Duodenal mucosa (tissue), 2 donors: Measurements from ENCODE around the gene AMZ1.
"Not testable (repeated sequence)": the region's sequence is repeated elsewhere in the genome, so short reads cannot be mapped to it uniquely, and the experiment has no call there.

Experiments used
- H3K27ac ChIP-seq: one replicate; pipeline ENCODE4 v1.7.0; 2013; ENCODE audit warnings: low read depth, low read length
- H3K27me3 ChIP-seq, 2 donors: one replicate each; pipeline ENCODE4 v1.7.0; 2013; ENCODE audit warnings: low read length in 2 of 2, control low read depth in 1 of 2; ENCODE audit not compliant: insufficient read depth in 2 of 2, control insufficient read depth in 1 of 2
- H3K36me3 ChIP-seq, 2 donors: one replicate each; pipeline ENCODE4 v1.7.0; 2013; ENCODE audit warnings: low read length in 2 of 2, control low read depth in 1 of 2; ENCODE audit not compliant: insufficient read depth in 2 of 2, control insufficient read depth in 1 of 2
- H3K4me1 ChIP-seq, 2 donors: one replicate each; pipeline ENCODE4 v1.7.0; 2013; ENCODE audit warnings: low read length in 2 of 2, control low read depth in 1 of 2; ENCODE audit not compliant: insufficient read depth in 2 of 2, control insufficient read depth in 1 of 2
- H3K4me3 ChIP-seq, 2 donors: one replicate each; pipeline ENCODE4 v1.7.0; 2013; ENCODE audit warnings: low read length in 2 of 2, low read depth in 1 of 2
- H3K9ac ChIP-seq, 2 donors: one replicate each; pipeline ENCODE4 v1.7.0; 2013; ENCODE audit warnings: low read length in 2 of 2, low read depth in 1 of 2
- H3K9me3 ChIP-seq, 2 donors: one replicate each; pipeline ENCODE4 v1.7.0; 2013; ENCODE audit warnings: low read length in 2 of 2, control low read depth in 1 of 2; ENCODE audit not compliant: control insufficient read depth in 1 of 2

AMZ1 gene

DNA sequence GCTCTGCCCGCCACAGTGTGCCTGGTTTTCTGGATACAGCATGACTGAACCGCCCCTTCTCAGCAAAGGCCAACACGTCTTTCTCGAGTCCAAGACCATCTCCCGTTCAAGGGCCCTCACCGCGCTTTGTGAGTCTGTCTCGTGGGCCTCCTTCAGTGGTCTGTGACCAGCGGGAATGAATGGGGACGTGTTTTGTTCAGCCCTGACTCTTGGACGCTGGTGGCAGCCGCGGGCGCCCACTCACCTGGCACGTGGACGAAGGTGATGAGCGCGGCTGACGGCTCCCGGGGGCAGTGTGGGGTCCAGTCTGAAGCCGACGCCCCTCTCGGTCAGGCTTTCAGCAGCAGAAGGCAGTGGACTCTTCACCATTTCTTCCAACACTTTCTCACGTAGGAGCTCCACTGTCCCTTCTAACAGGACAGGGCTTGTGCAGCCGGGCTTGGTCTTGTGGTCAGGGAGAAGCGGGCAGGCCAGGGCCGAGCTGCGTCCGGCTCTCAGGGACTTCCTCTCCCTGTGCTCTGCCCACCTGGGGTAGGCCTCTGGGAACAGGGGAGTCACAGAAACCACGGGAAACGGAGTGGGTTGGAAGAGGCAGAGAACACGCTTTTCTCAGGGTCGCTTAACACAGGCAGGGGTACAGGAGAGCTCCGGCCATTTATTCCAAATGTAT, 30.4 kb downstream of the AMZ1 start:
- no peaks in the 10 kb centered on the region for H3K27me3 ChIP-seq
- no peaks in the 10 kb centered on the region for H3K9me3 ChIP-seq
- H3K9ac ChIP-seq = peak overlapping the region in 1 of 2 donors; percentile 45
- H3K4me1 ChIP-seq = peaks cover 20 to 24% of the 10 kb centered on the region in 2 donors
- H3K4me3 ChIP-seq = no peak overlapping the region
- peaks cover 0 to 3% of the 10 kb centered on the region in 2 donors for H3K36me3 ChIP-seq
- no peak overlapping the region for H3K27ac ChIP-seq

DNA sequence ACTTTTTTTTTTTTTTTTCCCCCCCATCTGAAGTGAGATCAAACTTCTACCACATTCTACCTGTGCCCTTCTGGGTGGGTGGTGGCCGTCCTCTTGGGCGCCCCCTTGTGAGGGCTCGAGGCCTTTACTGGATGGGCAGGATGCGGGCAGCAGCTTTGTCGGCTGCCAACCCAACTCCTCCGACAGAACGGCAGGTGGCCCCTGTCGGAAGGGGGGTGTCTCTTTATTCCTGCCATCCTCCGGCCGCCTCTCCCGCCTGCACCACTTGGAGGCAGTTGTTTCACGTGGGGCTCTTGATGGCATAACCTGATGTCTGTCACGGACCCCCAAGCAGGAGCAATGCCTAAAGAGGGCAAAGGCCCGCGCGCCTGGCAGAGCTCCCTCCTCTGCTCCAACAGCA, 31.0 kb downstream of the AMZ1 start:
- Histone ChIP-seq H3K27ac (no peak overlapping the region), H3K9ac (no peak overlapping the region), H3K36me3 (peaks cover 0 to 3% of the 10 kb centered on the region in 2 donors), H3K4me1 (peaks cover 20 to 24% of the 10 kb centered on the region in 2 donors), H3K27me3 (no peaks in the 10 kb centered on the region), H3K9me3 (no peaks in the 10 kb centered on the region), H3K4me3 (no peak overlapping the region)

DNA sequence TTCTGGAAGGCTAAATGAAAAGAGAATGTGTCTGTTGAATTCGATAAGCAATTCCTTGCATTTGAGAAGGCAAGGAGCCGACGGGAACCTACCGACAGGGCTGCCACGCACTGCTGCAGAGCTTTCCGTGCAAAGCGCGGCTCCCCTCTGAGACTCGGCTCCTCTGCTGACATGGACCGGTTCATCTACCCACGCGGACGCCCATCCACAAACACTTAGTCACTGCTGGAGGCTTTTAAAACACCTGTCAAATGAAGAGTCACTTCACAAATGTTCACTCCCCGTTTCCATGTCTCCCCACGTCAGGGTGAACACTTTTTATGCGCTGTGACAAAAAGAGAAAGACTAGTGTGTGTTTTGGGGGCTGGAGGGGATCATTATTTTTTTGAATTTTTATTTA, 32.0 kb downstream of the AMZ1 start:
- Histone ChIP-seq H3K36me3 (peaks cover 0 to 3% of the 10 kb centered on the region in 2 donors), H3K9me3 (no peaks in the 10 kb centered on the region), H3K9ac (no peak overlapping the region), H3K4me1 (peaks cover 20 to 24% of the 10 kb centered on the region in 2 donors), H3K27me3 (no peaks in the 10 kb centered on the region), H3K4me3 (no peak overlapping the region), H3K27ac (no peak overlapping the region)

DNA sequence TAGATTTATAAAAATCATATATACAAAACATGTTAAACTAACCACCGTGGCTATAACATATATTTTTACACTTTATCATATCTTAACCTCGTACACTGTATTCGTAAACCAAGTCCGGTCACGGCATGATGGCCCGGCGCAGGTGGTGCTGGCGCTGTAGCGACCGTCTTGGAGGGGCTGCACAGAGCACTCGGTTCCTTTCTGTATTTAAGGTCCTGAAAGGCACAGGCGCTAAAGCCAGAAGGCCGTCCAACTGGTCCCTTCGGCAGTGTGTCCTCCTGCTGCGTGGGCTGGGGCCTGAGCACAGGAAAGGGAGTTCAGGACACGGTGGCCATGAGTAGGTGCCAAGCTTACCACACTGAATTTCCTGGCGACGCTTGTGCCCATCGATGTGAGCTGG, 33.8 kb downstream of the AMZ1 start:
- no peak overlapping the region for H3K9ac ChIP-seq

DNA sequence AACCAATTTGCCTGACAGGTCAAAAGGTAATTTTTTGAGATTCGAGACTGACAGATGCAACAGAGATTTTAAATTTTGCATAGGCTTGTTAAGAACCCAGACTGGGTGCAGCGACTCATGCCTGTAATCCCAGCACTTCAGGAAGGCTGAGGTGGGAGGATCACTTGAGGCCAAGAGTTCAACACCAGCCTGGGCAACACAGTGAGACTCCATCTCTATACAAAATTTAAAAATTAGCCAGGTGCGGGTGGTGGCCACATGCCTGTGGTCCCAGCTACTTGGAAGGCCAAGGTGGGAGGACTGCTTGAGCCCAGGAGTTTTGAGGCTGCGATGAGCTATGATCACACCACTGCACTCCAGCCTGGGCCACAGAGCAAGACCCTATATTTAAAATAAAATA, 34.6 kb downstream of the AMZ1 start:
- H3K9ac ChIP-seq = no peak overlapping the region
- no peak overlapping the region for H3K27ac ChIP-seq
- peaks cover 3 to 10% of the 10 kb centered on the region in 2 donors for H3K4me1 ChIP-seq
- H3K36me3 ChIP-seq = peaks cover 0 to 14% of the 10 kb centered on the region in 2 donors
- no peak overlapping the region for H3K4me3 ChIP-seq
- H3K9me3 ChIP-seq = no peaks in the 10 kb centered on the region
- H3K27me3 ChIP-seq = no peaks in the 10 kb centered on the region

More for the DNA sequence above, 33.8 kb downstream of the AMZ1 start:
- no peak overlapping the region for H3K27ac ChIP-seq
- peaks cover 0 to 14% of the 10 kb centered on the region in 2 donors for H3K36me3 ChIP-seq
- no peak overlapping the region for H3K4me3 ChIP-seq
- peaks cover 11 to 18% of the 10 kb centered on the region in 2 donors for H3K4me1 ChIP-seq
- no peaks in the 10 kb centered on the region for H3K9me3 ChIP-seq
- no peaks in the 10 kb centered on the region for H3K27me3 ChIP-seq

DNA sequence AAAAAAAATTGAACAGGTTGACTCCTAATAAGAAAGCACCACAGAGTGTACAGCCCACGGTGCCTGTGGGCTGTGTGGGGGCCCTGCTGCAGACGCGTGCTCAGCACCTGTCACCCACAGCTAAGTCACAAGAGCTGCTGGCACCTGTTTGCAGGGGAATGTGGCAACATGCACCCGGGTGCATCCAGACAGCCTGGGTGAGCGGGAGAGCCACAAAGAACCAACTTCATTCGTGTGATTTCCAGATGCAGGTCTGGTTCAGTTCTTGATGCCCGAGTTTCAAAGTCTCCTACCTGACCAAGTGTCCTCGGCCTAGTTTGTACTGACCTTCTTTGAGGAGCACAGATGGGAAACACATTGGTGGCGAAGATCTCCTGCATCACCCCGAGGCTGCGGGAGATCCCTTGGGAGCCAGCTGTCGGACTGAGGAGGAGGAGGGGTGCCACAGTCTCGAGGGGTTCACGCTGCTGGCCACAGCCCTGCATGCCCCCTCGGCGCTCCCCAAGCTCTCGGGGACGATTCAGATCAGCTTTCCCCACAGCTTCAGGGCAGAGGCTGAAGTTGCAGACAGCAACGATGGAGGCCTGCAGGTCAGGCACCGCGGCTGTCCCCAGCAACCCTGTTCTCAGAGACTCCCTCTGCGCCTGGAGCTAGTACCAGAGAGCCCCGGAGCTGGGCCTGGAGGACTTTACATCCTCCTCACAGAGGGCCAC, 35.3 kb downstream of the AMZ1 start:
- Histone ChIP-seq H3K4me1 (peaks cover 0 to 4% of the 10 kb centered on the region in 2 donors), H3K4me3 (no peak overlapping the region), H3K9ac (no peak overlapping the region), H3K36me3 (peaks cover 0 to 14% of the 10 kb centered on the region in 2 donors), H3K27ac (no peak overlapping the region), H3K9me3 (no peaks in the 10 kb centered on the region), H3K27me3 (no peaks in the 10 kb centered on the region)

DNA sequence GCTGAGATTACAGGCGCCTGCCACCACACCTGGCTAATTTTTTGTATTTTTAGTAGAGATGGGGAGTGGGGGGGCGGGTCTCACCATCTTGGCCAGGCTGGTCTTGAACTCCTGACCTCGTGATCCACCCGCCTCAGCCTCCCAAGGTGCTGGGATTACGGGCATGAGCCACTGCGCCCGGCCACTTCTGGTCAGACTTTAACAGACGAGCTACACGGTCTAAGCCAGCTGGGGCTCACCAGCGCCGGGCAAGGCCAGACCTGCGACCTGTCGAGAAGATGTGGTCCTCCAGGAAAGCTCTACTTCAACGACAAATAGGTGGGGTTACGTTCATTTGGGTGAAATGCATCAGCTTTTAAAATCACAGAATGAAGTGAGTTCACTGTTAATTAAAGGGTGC, 36.0 kb downstream of the AMZ1 start:
- not testable (repeated sequence) for H3K9me3 ChIP-seq, H3K27ac ChIP-seq, H3K27me3 ChIP-seq, H3K4me3 ChIP-seq, H3K9ac ChIP-seq, H3K4me1 ChIP-seq
- peaks cover 0 to 14% of the 10 kb centered on the region in 2 donors for H3K36me3 ChIP-seq

DNA sequence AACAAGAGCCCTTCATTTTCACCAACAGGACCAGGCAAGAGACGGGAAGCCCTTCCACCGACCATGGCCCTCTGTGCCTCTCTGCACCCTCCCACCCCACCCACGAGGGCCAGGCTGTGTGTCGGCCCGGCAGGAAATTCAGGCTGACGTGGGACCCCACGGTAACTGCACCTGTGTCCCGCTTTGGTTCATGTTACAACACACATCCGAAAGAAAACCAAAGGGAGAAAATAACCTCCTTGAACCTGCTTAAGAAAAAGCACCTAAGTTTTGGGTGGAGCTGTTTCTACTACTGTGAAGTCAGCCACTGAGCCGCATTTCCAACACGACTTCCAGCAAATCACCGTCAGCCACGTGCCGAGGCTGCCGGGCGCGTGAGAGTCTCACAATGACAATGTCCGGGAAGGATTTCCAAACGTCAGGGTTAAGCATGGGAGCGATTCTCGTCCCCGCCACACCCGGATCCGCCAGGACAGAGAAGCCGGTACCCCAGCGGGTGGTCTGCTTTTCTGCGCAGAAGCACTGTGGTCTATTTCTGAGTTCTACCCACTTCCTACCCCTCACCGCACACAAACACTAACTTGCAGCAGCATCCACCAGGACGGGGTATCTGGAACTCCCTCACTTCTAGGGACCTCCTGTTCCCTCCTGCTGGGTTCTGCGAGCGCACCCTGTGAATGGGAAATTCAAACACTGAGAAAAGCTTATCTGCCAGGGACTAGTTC, 36.6 kb downstream of the AMZ1 start:
- peaks cover 0 to 14% of the 10 kb centered on the region in 2 donors for H3K36me3 ChIP-seq
- no peaks in the 10 kb centered on the region for H3K9me3 ChIP-seq

DNA sequence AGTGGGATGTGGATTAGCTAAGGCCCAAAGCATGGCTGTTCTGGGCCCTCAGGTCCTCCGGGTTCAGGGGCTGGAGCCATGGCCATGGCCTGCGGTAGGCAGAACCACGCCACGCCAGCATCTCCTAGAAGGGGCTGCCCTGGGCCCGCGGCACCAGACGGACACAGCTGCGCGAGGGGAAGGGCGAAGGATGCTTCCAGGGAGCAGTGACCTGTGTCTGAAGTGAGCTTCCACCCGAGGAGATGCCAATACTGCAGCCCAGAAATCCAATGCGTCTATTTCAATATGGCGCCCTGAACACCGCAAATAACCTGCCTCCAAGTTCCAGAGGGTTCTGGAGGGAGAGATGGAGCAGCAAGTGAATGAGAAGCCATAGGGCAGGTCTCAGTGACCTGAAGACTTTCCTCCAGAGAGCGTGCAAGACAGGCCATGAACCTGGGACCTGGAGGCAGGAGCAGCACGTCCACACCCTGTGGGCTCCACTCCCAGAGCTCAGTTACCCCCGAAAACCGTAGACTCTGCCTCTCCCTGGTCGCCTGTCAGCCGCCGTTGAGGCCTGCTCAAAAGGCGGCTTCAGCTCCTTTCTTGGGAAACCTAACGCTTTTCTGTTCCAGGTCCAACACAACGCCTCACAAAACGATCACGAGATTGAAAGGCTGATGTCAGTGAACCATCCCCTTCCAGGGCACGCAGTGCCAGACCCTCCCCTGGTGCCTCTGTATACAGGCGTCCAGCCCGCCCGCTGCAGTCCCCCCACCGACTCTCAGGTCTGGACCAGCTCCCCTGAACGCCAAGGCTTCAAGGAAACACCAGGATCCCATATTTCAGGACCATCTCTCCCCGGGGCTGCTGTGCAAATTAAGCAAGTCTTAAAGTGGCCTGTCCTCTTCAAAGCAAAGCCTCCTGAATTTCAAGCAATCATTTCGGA, 37.4 kb downstream of the AMZ1 start:
- Histone ChIP-seq H3K36me3 (peaks cover 0 to 19% of the 10 kb centered on the region in 2 donors), H3K9ac (no peak overlapping the region), H3K27me3 (no peaks in the 10 kb centered on the region), H3K9me3 (no peaks in the 10 kb centered on the region), H3K27ac (no peak overlapping the region), H3K4me3 (no peak overlapping the region), H3K4me1 (no peaks in the 10 kb centered on the region)

More for the DNA sequence above, 36.6 kb downstream of the AMZ1 start:
- H3K27me3 ChIP-seq = no peaks in the 10 kb centered on the region
- H3K9ac ChIP-seq = no peak overlapping the region
- no peak overlapping the region for H3K4me3 ChIP-seq
- H3K4me1 ChIP-seq = no peaks in the 10 kb centered on the region
- no peak overlapping the region for H3K27ac ChIP-seq
